Smooth muscle cell (in vitro differentiated cells): ENCODE measurements around the gene NTMT1. TPM values are rescaled to one million over a fixed set of nuclear protein-coding genes. Genes with fewer than 3 reads are reported as not detected.

Experiments used
- DNase-seq: peaks from one replicate; lab custom pipeline; 2025; ENCODE audit not compliant: unreplicated experiment; lab: John Stamatoyannopoulos, UW
- H2AFZ ChIP-seq: fragments of 200-600 bp; sonication (generic); 2 replicates; pipeline ENCODE4 v1.6.0; 2016; ENCODE audit warnings: antibody characterized with exemption, low read depth, mild to moderate bottlenecking
- H3F3A ChIP-seq: fragments of 200-600 bp; sonication (generic); 2 replicates; pipeline ENCODE4 v1.6.0; 2017; ENCODE audit warnings: antibody characterized with exemption, low read depth
- H3K27ac ChIP-seq: fragments of 200-600 bp; sonication (generic); 2 replicates; pipeline ENCODE4 v1.5.1; 2016; ENCODE audit warnings: low read depth, mild to moderate bottlenecking
- H3K27me3 ChIP-seq: fragments of 200-600 bp; sonication (generic); 2 replicates; pipeline ENCODE4 v1.6.1; 2016; ENCODE audit warnings: low read depth, mild to moderate bottlenecking
- H3K36me3 ChIP-seq: fragments of 200-600 bp; sonication (generic); 2 replicates; pipeline ENCODE4 v1.5.1; 2016; ENCODE audit warnings: low read depth
- H3K4me1 ChIP-seq: fragments of 200-600 bp; sonication (generic); 2 replicates; pipeline ENCODE4 v1.5.1; 2016; ENCODE audit warnings: low read depth
- H3K4me2 ChIP-seq: fragments of 200-600 bp; sonication (generic); 2 replicates; pipeline ENCODE4 v1.6.0; 2016; ENCODE audit warnings: mild to moderate bottlenecking
- H3K4me3 ChIP-seq: fragments of 200-600 bp; sonication (generic); 2 replicates; pipeline ENCODE4 v1.5.1; 2016; ENCODE audit warnings: mild to moderate bottlenecking
- H3K79me2 ChIP-seq: fragments of 200-600 bp; sonication (generic); 2 replicates; pipeline ENCODE4 v1.6.0; 2016; ENCODE audit warnings: low read depth, mild to moderate bottlenecking
- H3K9ac ChIP-seq: fragments of 200-600 bp; sonication (generic); 2 replicates; pipeline ENCODE4 v1.6.0; 2016; ENCODE audit warnings: low read depth
- H3K9me3 ChIP-seq: fragments of 200-600 bp; sonication (generic); replicated peaks from 2 replicates; pipeline ENCODE4 v1.5.1; 2016; ENCODE audit warnings: low read depth
- H4K20me1 ChIP-seq: fragments of 200-600 bp; sonication (generic); 2 replicates; pipeline ENCODE4 v1.6.0; 2016; ENCODE audit warnings: low read depth
- WGBS: methylation state at CpG from one replicate; pipeline ENCODE4 v1.1.7; 2016; ENCODE audit warnings: low lambda C conversion rate; 5-methylcytosine and 5-hydroxymethylcytosine counted together
- polyA plus RNA-seq: library from polyadenylated mRNA; unstranded; fragments of >200 nt; fragmentation: Nextera tagmentation; extraction: Ambion mirVana; gene quantifications from 2 replicates; pipeline ENCODE4 v1.2.1, GENCODE V29; 2016
- total RNA-seq: library from RNA; depleted of rRNA; stranded (reverse); fragments of >200 nt; gene quantifications from 2 replicates; pipeline ENCODE4 v1.2.3, GENCODE V29; 2014
- TF ChIP-seq, protein P1 (sequence below): fragments of 200-600 bp; sonication (generic); IDR thresholded peaks from 2 replicates; pipeline ENCODE4 v1.5.1; 2017; ENCODE audit warnings: borderline replicate concordance, mild to moderate bottlenecking, antibody characterized with exemption; ENCODE audit not compliant: insufficient read depth, poor library complexity, severe bottlenecking

NTMT1 gene
- total and polyA plus RNA-seq, 2 experiments from 2014 or later = 42.9 to 118 TPM

DNA sequence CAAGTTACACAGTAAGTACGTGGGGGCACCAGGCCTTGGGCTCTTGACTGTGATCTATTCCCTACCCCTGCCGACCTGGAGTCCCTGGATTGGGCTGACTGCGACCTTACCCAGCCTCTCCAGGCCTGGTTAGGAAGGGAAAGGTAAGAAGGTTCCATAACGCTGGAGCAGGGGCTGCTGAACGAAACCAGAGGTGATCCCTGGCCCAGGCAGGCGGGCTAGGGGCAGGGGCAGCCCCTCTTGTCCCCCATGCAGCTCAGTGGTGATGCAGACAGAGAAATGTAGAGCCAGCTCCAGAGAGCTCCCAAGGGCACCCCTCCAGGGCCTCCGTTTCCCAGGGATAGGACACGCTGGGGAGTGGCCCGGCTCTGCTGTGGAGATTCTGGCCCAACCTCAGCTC lies 53.6 kb downstream of the NTMT1 start:
- Histone ChIP-seq H3K9me3 (no peaks in the 10 kb centered on the region), H4K20me1 (peaks cover 96% of the 10 kb centered on the region), H3K27ac (no peak overlapping the region), H3K79me2 (peaks cover 49% of the 10 kb centered on the region), H3K27me3 (no peaks in the 10 kb centered on the region), H3K4me3 (no peak overlapping the region), H3K9ac (no peak overlapping the region), H3K36me3 (no peaks in the 10 kb centered on the region), H3K4me1 (peaks cover 10% of the 10 kb centered on the region), H3F3A (no peaks in the 10 kb centered on the region), H3K4me2 (no peak overlapping the region), H2AFZ (no peak overlapping the region)
- WGBS = 89% methylated on average over 9 of the region's 9 CpGs
- TF ChIP-seq, protein P1, sequence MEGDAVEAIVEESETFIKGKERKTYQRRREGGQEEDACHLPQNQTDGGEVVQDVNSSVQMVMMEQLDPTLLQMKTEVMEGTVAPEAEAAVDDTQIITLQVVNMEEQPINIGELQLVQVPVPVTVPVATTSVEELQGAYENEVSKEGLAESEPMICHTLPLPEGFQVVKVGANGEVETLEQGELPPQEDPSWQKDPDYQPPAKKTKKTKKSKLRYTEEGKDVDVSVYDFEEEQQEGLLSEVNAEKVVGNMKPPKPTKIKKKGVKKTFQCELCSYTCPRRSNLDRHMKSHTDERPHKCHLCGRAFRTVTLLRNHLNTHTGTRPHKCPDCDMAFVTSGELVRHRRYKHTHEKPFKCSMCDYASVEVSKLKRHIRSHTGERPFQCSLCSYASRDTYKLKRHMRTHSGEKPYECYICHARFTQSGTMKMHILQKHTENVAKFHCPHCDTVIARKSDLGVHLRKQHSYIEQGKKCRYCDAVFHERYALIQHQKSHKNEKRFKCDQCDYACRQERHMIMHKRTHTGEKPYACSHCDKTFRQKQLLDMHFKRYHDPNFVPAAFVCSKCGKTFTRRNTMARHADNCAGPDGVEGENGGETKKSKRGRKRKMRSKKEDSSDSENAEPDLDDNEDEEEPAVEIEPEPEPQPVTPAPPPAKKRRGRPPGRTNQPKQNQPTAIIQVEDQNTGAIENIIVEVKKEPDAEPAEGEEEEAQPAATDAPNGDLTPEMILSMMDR = no peak
- DNase-seq = no peak

DNA sequence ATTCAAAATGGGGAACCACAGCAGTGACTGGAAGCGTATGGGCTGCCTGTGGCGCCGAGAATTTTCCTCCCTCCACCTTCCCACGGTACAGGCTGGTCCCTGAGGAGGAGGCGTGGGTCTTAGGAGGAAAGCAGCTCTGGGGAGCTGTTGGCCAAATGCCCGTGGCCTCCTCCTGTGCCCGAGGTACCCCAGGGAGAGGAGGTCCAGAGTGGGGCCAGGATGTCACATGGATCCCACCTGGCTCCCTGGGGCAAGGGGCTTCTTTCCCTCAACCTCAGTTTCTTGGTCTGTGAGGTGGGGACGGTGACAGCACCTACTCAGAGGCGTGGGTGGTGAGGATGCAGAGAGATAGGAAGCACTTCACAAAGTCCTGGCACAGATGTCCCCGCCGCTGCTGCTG lies 56.0 kb downstream of the NTMT1 start:
- peaks cover 96% of the 10 kb centered on the region for H4K20me1 ChIP-seq
- H3K4me2 ChIP-seq = no peak overlapping the region
- no peaks in the 10 kb centered on the region for H3F3A ChIP-seq
- H3K27me3 ChIP-seq = no peaks in the 10 kb centered on the region
- no peak overlapping the region for H3K27ac ChIP-seq
- H2AFZ ChIP-seq = no peak overlapping the region
- H3K4me1 ChIP-seq = peaks cover 8% of the 10 kb centered on the region
- H3K36me3 ChIP-seq = no peaks in the 10 kb centered on the region
- TF ChIP-seq, protein P1 = no peak
- no peaks in the 10 kb centered on the region for H3K9me3 ChIP-seq
- 94% methylated on average over 11 of the region's 11 CpGs for WGBS
- DNase-seq = no peak
- no peak overlapping the region for H3K9ac ChIP-seq
- peaks cover 32% of the 10 kb centered on the region for H3K79me2 ChIP-seq
- no peak overlapping the region for H3K4me3 ChIP-seq

DNA sequence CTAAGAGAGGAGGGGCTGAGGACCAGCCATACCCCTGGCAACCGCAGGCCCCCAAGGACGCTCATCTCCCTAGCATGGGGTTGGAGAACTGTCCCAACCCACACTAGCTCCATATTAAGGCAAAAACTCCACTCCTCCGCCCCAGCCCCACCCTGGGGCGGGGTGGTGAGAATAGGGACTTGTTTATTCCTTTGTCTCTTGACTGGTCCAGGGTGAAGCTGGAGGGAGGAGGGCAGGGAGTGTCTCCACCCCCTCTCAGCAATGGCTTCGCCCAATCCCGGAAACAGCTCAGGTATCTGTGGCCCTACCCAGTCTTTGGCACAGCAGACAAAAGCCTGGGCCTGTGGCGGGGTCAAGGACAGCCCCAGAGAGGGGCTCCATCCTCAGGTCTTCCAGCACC lies 56.4 kb downstream of the NTMT1 start:
- 95% methylated on average over 7 of the region's 7 CpGs for WGBS
- Histone ChIP-seq H3K4me1 (peaks cover 4% of the 10 kb centered on the region), H4K20me1 (peaks cover 96% of the 10 kb centered on the region)

More for the DNA sequence above, 56.4 kb downstream of the NTMT1 start:
- Histone ChIP-seq H3K27me3 (no peaks in the 10 kb centered on the region), H3K9ac (no peak overlapping the region), H3K79me2 (peaks cover 32% of the 10 kb centered on the region), H3K27ac (no peak overlapping the region), H3K4me2 (no peak overlapping the region), H3K36me3 (no peaks in the 10 kb centered on the region), H3K4me3 (no peak overlapping the region), H2AFZ (no peak overlapping the region), H3K9me3 (no peaks in the 10 kb centered on the region), H3F3A (no peaks in the 10 kb centered on the region)
- no peak for DNase-seq
- TF ChIP-seq, protein P1 = no peak
